SH-SY5Y (cell line): ENCODE measurements around the gene DKK3.

Experiments
- GATA2 ChIP-seq: IDR thresholded peaks from 2 replicates; pipeline ENCODE4 v1.6.1; 2011; ENCODE audit warnings: mild to moderate bottlenecking, low read depth, low read length
- GATA3 ChIP-seq: IDR thresholded peaks from 2 replicates; pipeline ENCODE4 v1.6.1; 2011; ENCODE audit warnings: low read depth, mild to moderate bottlenecking, low read length, moderate library complexity

GRCh38 chr11:12052676-12053605, 44.5 kb upstream of the DKK3 start:
- TF ChIP-seq GATA2 (no peak), GATA3 (no peak)
